Body of pancreas (tissue), 4 donors: ENCODE measurements around the gene POU2AF1.

ENCODE experiments used
- POLR2A ChIP-seq, 3 donors: fragments of 450-650 bp; IDR thresholded peaks; one replicate each; pipeline ENCODE4 v1.6.1; 2016; ENCODE audit warnings: antibody characterized with exemption in 3 of 3, mild to moderate bottlenecking in 2 of 3
- TF ChIP-seq, protein P1 (sequence below), 7 experiments: fragments of 450-650 bp in 4 of 7; fragments of 200-600 bp in 3 of 7; sonication (generic) in 3 of 7; IDR thresholded peaks; one replicate each; pipeline ENCODE4 v1.5.1; 2016 to 2019; ENCODE audit warnings: antibody characterized with exemption in 7 of 7

DNA sequence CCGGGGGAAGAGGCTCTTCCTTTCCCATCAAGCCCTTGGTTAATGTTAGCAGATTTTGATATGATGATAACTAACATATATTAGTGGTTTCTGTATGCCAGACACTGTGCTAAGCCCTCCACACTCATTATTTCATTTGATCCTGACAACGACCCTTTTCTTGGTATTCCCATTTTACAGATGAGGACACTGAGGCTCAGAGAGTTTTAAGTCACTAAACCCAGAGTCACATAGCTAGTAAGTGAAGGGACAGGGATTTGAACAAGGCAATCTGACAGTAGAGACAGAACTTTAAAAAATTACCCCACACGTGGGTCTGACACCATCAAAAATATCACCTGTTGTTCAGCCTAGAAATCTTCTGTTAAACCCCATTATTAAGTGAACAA is 22.4 kb downstream of the POU2AF1 start:
- TF ChIP-seq, protein P1, sequence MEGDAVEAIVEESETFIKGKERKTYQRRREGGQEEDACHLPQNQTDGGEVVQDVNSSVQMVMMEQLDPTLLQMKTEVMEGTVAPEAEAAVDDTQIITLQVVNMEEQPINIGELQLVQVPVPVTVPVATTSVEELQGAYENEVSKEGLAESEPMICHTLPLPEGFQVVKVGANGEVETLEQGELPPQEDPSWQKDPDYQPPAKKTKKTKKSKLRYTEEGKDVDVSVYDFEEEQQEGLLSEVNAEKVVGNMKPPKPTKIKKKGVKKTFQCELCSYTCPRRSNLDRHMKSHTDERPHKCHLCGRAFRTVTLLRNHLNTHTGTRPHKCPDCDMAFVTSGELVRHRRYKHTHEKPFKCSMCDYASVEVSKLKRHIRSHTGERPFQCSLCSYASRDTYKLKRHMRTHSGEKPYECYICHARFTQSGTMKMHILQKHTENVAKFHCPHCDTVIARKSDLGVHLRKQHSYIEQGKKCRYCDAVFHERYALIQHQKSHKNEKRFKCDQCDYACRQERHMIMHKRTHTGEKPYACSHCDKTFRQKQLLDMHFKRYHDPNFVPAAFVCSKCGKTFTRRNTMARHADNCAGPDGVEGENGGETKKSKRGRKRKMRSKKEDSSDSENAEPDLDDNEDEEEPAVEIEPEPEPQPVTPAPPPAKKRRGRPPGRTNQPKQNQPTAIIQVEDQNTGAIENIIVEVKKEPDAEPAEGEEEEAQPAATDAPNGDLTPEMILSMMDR (IDR thresholded peaks at IDR 0.05): no peak
- TF ChIP-seq POLR2A (IDR thresholded peaks at IDR 0.05): no peak
